DOHH2 (cell line): ENCODE results near the gene PGR.

ENCODE experiments used
- H3F3A ChIP-seq: fragments of 200-600 bp; sonication (generic), shearing (Covaris generic); 2 replicates; pipeline ENCODE4 v1.6.0; 2016; ENCODE audit warnings: antibody characterized with exemption, mild to moderate bottlenecking; ENCODE audit not compliant: control insufficient read depth, insufficient read depth
- H3K27ac ChIP-seq: fragments of 200-600 bp; sonication (generic); 2 replicates; pipeline ENCODE4 v1.5.1; 2014; ENCODE audit warnings: low read depth, mild to moderate bottlenecking, low read length, moderate library complexity
- H3K27me3 ChIP-seq: fragments of 200-600 bp; sonication (generic); 2 replicates; pipeline ENCODE4 v1.6.1; 2014; ENCODE audit warnings: mild to moderate bottlenecking, low read length, mixed read lengths; ENCODE audit not compliant: control insufficient read depth
- H3K36me3 ChIP-seq: fragments of 200-600 bp; sonication (generic); 2 replicates; pipeline ENCODE4 v1.6.1; 2014; ENCODE audit warnings: mild to moderate bottlenecking, low read length, moderate library complexity, mixed read lengths; ENCODE audit not compliant: control insufficient read depth
- H3K4me1 ChIP-seq: fragments of 200-600 bp; sonication (generic); 2 replicates; pipeline ENCODE4 v1.6.1; 2014; ENCODE audit warnings: mild to moderate bottlenecking, low read length, mixed read lengths; ENCODE audit not compliant: control insufficient read depth
- H3K4me2 ChIP-seq: fragments of 200-600 bp; sonication (generic); 2 replicates; pipeline ENCODE4 v1.6.0; 2014; ENCODE audit warnings: mild to moderate bottlenecking, low read length, moderate library complexity
- H3K4me3 ChIP-seq: fragments of 200-600 bp; sonication (generic); 2 replicates; pipeline ENCODE4 v1.5.1; 2014; ENCODE audit warnings: mild to moderate bottlenecking, low read length, mixed read lengths
- H3K79me2 ChIP-seq: fragments of 200-600 bp; sonication (generic); 2 replicates; pipeline ENCODE4 v1.6.1; 2014; ENCODE audit warnings: mild to moderate bottlenecking, low read length, mixed read lengths; ENCODE audit not compliant: control insufficient read depth
- H3K9me2 ChIP-seq: fragments of 200-600 bp; sonication (generic); replicated peaks from 2 replicates; pipeline ENCODE4 v1.6.1; 2014; ENCODE audit warnings: mild to moderate bottlenecking, low read length, mixed read lengths; ENCODE audit not compliant: control insufficient read depth
- H3K9me3 ChIP-seq: fragments of 200-600 bp; sonication (generic); 2 replicates; pipeline ENCODE4 v1.6.1; 2014; ENCODE audit warnings: antibody characterized with exemption, low read length, mixed read lengths; ENCODE audit not compliant: control insufficient read depth, insufficient read depth
- H4K20me1 ChIP-seq: fragments of 200-600 bp; sonication (generic); 2 replicates; pipeline ENCODE4 v1.6.0; 2014; ENCODE audit warnings: low read depth, mild to moderate bottlenecking, antibody characterized with exemption, low read length, moderate library complexity; ENCODE audit not compliant: control insufficient read depth, insufficient read depth
- CTCF ChIP-seq: fragments of 200-600 bp; sonication (generic); IDR thresholded peaks from one replicate; pipeline ENCODE4 v1.5.1; 2014; ENCODE audit warnings: antibody characterized with exemption, mild to moderate bottlenecking, low read depth, low read length; ENCODE audit not compliant: poor library complexity, severe bottlenecking
- EZH2phosphoT487 ChIP-seq: fragments of 200-600 bp; sonication (generic); IDR thresholded peaks from 2 replicates; pipeline ENCODE4 v1.6.1; 2017; ENCODE audit warnings: borderline replicate concordance, mild to moderate bottlenecking, antibody characterized with exemption, low read length, moderate library complexity, mixed read lengths

The PGR gene

GRCh38 chr11:101035872-101036271, 93.7 kb downstream of the PGR start:
- no peaks in the 10 kb centered on the region for H3K36me3 ChIP-seq
- H3K4me3 ChIP-seq, result no peak overlapping the region
- H3F3A ChIP-seq, result no peaks in the 10 kb centered on the region
- no peaks in the 10 kb centered on the region for H3K9me3 ChIP-seq
- H3K4me1 ChIP-seq, result no peaks in the 10 kb centered on the region
- no peaks in the 10 kb centered on the region for H3K9me2 ChIP-seq
- H3K27ac ChIP-seq, result no peak overlapping the region
- no peaks in the 10 kb centered on the region for H4K20me1 ChIP-seq
- H3K79me2 ChIP-seq, result no peaks in the 10 kb centered on the region
- H3K4me2 ChIP-seq, result no peak overlapping the region
- TF ChIP-seq CTCF (no peak), EZH2phosphoT487 (no peak)
- H3K27me3 ChIP-seq, result no peaks in the 10 kb centered on the region

GRCh38 chr11:101034076-101034475, 95.5 kb downstream of the PGR start:
- Histone ChIP-seq H3K9me2 (no peaks in the 10 kb centered on the region), H3K36me3 (no peaks in the 10 kb centered on the region), H3K4me1 (no peaks in the 10 kb centered on the region), H3K4me3 (no peak overlapping the region), H3F3A (no peaks in the 10 kb centered on the region), H3K27me3 (no peaks in the 10 kb centered on the region), H3K79me2 (no peaks in the 10 kb centered on the region), H3K4me2 (no peak overlapping the region), H3K27ac (no peak overlapping the region), H4K20me1 (no peaks in the 10 kb centered on the region), H3K9me3 (no peaks in the 10 kb centered on the region)
- no peak for TF ChIP-seq EZH2phosphoT487
- TF ChIP-seq CTCF, result no peak

- Histone ChIP-seq H3K4me1 (no peaks in the 10 kb centered on the region), H3K9me3 (no peaks in the 10 kb centered on the region), H3F3A (no peaks in the 10 kb centered on the region), H3K9me2 (no peaks in the 10 kb centered on the region), H3K79me2 (no peaks in the 10 kb centered on the region), H4K20me1 (no peaks in the 10 kb centered on the region), H3K4me3 (no peak overlapping the region), H3K36me3 (no peaks in the 10 kb centered on the region), H3K27ac (no peak overlapping the region), H3K27me3 (no peaks in the 10 kb centered on the region), H3K4me2 (no peak overlapping the region)
- TF ChIP-seq CTCF, result no peak
- TF ChIP-seq EZH2phosphoT487, result no peak
These were observed 96.6 kb downstream of the PGR start for GRCh38 chr11:101032991-101033390.

GRCh38 chr11:101031713-101032112, 97.9 kb downstream of the PGR start:
- Histone ChIP-seq H3K27me3 (no peaks in the 10 kb centered on the region), H3K79me2 (no peaks in the 10 kb centered on the region), H3F3A (no peaks in the 10 kb centered on the region), H4K20me1 (no peaks in the 10 kb centered on the region), H3K4me1 (no peaks in the 10 kb centered on the region), H3K9me2 (no peaks in the 10 kb centered on the region), H3K9me3 (no peaks in the 10 kb centered on the region), H3K27ac (no peak overlapping the region), H3K36me3 (no peaks in the 10 kb centered on the region), H3K4me3 (no peak overlapping the region), H3K4me2 (no peak overlapping the region)
- TF ChIP-seq CTCF (no peak), EZH2phosphoT487 (no peak)
